Fibroblast of skin of scalp (primary cell): Measurements from ENCODE around the gene PPP1R7.

Experiments used
- DNase-seq: peaks from one replicate; pipeline ENCODE4 v3.0.0-alpha.2; 2013

Gene PPP1R7

GRCh38 chr2:241197947-241198346, 47.7 kb downstream of the PPP1R7 start:
- no peak for DNase-seq

- DNase-seq: no peak
Measured at GRCh38 chr2:241198381-241199279, 48.4 kb downstream of the PPP1R7 start.

GRCh38 chr2:241199286-241199685, 49.0 kb downstream of the PPP1R7 start:
- DNase-seq: no peak

DNA sequence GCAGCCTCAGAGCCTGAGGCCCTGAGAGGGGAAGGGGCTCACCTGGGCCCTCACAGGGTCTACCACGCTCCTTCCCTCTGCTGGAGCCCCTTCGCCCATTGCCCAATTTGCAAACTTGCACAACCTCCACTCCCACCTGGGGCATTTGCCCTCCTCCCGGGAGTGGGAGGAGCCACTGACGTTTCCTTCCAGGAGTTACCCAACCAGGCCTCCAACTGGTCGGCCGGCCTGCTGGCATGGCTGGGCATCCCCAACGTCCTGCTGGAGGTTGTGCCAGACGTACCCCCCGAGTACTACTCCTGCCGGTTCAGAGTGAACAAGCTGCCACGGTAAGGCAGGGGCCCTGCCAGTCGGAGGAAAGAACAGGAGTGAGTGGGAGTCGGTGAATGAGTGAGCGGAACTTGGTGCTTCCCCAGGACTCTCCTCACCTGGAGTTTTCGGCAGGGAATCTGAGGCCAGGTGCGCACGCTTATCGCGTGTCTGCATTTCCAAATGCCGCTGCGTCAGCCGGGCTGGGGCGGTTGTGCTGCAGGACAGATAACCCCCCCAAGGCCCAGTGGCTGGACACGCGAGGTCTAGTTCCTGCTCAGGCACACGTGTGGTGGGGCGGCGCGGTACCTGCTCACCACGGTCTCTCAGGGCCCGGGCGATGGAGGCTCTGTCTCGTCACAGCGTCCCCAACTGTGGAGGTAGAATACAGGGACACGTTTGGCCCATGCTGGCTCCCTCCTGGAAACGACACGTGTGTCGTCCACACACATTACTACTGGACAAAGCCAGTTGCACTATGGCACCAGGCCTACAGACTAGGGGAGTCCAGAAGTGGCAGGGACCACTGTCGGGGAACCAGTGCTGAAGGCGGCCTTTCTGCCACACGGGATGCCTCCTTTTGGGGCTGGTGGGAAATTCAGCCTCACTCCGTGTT, 49.9 kb downstream of the PPP1R7 start:
- DNase-seq: no peak

- DNase-seq: no peak
Measured at GRCh38 chr2:241200822-241201395, 50.6 kb downstream of the PPP1R7 start.

DNA sequence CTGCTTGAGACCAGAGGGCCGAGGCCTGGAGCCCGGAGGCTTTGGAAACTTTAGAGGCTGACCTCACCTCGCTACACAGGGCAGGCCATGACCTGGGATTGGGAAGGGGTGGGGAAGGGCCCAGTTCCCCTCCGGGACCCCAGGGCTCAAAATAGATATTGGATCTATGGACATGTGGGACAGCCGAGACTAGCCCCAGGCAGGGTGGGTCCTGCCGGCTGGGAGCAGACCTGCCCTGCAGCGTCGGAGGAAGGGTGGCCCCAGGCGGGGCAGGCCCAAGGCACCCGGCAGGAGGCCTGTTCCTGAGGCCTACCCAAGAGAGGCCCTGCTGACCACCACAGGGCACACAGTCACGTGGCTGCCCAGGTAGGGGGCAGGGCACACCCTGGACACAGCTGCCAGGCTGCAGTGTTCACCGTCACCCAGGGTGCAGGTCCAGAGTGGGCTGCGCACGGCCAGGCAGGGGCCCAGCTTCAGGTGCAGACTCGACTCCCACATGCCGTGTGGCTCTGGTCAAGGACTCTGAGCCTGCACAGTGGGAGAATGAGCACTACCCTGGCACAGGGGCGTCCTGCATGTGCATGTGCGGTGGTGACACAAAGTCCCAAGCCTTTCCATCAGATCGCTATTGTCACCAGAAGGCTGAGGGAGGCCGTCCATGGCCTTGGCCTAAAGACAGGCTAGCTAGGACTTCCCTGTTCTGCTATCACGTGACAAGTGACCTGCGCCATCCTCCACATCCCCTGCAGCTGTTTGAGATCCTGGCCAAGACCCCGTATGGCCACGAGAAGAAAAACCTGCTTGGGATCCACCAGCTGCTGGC, 51.4 kb downstream of the PPP1R7 start:
- DNase-seq: no peak

DNA sequence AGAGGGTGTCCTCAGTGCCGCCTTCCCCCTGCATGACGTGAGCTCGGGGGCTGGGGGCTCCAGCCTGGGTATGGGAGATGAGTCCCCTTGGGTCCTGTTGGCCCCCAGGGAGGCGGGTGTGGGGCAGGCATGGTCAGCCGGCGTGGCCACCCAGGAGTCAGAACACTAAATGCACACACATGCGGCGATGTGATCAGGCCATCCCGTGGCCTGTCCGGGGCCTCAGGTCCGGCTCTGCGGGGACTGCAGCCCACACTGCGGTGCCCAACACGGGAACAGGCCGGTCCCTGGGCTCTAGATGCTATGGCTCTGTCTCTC, 52.0 kb downstream of the PPP1R7 start:
- no peak for DNase-seq

GRCh38 chr2:241202681-241203080, 52.4 kb downstream of the PPP1R7 start:
- DNase-seq: no peak

DNA sequence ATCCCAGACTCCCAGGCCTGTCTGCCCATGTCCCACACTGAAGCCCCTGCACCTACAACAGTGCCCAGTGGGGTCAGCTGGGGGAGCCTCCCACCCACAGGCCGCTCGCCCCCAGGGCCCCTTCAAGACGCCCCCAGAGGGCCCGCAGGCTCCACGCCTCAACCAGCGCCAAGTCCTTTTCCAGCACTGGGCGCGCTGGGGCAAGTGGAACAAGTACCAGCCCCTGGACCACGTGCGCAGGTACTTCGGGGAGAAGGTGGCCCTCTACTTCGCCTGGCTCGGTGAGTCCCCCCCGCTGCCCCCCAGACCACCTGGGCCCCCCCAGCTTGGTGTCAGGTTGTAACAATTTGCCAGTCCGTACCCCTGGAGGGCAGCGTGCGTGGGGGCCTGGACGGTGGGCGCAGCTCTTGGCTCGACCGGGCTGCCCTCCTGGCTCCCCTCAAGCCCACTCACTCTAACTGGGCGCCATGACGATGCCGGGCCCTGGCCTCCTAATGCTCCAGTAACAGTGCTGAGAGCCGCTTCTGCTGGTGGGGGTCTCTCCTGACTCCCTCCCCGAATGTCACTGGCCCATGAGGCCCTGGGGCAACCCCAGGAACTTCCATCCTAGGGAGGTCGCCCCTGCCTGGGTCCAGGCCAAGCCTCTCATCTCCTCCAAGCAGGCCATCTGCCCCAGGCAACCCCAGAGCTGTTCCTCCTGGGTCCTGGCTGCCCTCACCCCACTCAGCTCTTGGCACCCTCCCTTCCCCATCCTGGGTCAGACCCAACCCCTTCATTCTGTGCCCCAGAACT, 53.1 kb downstream of the PPP1R7 start:
- DNase-seq: no peak

- DNase-seq: no peak
Measured at GRCh38 chr2:241204010-241204384, 53.7 kb downstream of the PPP1R7 start.

- no peak for DNase-seq
Measured at GRCh38 chr2:241204490-241204889, 54.2 kb downstream of the PPP1R7 start.

DNA sequence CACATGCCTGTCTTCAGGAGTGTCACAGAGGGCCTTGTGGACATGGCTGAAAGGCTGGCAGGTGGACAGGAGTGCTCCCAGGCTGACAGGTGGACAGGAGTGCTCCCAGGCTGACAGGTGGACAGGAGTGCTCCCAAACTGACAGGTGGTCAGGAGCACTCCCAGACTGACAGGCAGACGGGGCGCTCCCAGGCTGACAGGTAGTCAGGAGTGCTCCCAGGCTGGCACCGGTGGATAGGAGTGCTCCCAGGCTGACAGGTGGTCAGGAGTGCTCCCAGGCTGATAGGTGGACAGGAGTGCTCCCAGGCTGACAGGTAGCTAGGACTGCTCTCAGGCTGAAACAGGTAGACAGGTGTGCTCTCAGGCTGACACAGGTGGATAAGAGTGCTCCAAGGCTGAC, 54.8 kb downstream of the PPP1R7 start:
- no peak for DNase-seq

- no peak for DNase-seq
Measured at GRCh38 chr2:241207151-241207550, 56.9 kb downstream of the PPP1R7 start.

DNA sequence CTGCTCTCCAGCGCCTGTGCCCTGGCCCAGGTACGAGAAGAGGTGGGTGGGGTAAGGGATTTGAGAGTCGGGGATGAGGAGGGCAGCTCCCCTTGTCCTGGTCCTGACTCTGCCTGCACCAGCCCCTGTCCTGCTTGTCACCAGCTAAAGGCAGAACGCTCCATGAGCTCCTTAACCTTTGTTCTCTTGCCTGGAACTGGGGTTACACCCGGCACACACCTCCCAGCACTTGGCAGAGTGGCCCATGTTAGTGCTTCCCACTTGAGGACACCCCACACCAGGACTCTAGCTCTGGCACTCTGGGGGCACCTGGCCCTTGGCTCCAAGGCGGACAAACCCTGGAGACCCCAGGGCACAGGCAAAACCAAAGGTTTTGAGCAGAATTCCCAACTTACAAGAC, 57.4 kb downstream of the PPP1R7 start:
- no peak for DNase-seq

DNA sequence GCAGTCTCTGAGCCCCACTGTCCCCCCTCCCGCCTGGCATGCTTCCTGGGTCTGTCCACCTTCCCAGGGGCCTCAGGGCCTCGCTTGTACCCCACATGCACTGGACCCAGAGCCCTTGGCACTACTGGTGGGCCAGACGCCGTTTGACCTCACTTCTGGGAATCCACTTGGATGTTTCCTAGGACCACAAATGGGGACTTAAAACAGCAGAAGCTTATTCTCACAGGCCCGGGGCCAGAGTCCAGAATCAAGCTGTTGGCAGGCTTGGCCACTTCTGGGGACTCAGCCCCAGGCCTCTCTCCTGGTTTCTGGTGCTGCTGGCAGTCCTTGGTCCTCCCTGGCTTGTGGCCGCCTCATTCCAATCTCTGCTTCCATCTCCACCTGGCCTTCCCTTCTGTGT, 57.8 kb downstream of the PPP1R7 start:
- DNase-seq: no peak

DNA sequence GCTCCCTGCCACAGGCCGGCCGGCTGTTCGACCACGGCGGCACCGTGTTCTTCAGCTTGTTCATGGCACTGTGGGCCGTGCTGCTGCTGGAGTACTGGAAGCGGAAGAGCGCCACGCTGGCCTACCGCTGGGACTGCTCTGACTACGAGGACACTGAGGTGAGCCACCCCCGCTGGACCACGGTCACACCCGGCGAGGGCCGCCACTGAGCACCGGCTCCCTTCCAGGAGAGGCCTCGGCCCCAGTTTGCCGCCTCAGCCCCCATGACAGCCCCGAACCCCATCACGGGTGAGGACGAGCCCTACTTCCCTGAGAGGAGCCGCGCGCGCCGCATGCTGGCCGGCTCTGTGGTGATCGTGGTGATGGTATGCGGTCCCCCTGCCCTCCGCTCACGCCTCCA, 59.0 kb downstream of the PPP1R7 start:
- no peak for DNase-seq

- no peak for DNase-seq
Measured at GRCh38 chr2:241211276-241211675, 61.0 kb downstream of the PPP1R7 start.

DNA sequence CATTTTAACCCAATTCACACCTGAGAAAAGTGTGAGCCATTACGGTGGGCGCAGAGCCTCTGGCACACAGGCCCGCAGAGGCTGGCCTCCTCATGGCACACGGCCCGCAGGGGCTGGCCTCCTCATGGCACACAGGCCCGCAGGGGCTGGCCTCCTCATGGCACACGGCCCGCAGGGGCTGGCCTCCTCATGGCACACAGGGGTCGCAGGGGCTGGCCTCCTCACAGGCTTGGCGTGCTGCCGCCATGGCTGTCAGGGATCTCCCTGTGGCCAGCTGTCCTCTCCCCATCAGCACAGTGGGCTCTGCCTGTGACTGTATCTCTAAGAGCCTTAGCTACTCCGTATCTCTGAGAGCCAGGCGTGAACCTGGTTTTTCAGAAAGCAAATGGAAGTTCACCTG, 62.8 kb downstream of the PPP1R7 start:
- no peak for DNase-seq

- DNase-seq: no peak
Measured at GRCh38 chr2:241213567-241213966, 63.3 kb downstream of the PPP1R7 start.

GRCh38 chr2:241214209-241214608, 63.9 kb downstream of the PPP1R7 start:
- no peak for DNase-seq

- no peak for DNase-seq
Measured at GRCh38 chr2:241214766-241215165, 64.5 kb downstream of the PPP1R7 start.

- no peak for DNase-seq
Measured at GRCh38 chr2:241215421-241215820, 65.2 kb downstream of the PPP1R7 start.
